MM.1S (cell line): ENCODE measurements around the gene POLR3A.
"Not testable (repeated sequence)": the region's sequence is repeated elsewhere in the genome, so short reads cannot be mapped to it uniquely, and the experiment has no call there.

Experiments used
- DNase-seq: peaks from one replicate; pipeline ENCODE4 v3.0.0-alpha.2; 2015
- H2AFZ ChIP-seq: fragments of 300-600 bp; sonication (generic); 2 replicates; pipeline ENCODE4 v1.6.0; 2016; ENCODE audit warnings: antibody characterized with exemption, low read length
- H3F3A ChIP-seq: fragments of 300-600 bp; sonication (generic); 2 replicates; pipeline ENCODE4 v1.6.1; 2016; ENCODE audit warnings: mild to moderate bottlenecking, antibody characterized with exemption, low read length, moderate library complexity, mixed read lengths; ENCODE audit not compliant: insufficient read depth
- H3K27ac ChIP-seq: fragments of 300-600 bp; sonication (generic); 2 replicates; pipeline ENCODE4 v1.5.1; 2016; ENCODE audit warnings: mild to moderate bottlenecking, low read length
- H3K27me3 ChIP-seq: fragments of 300-600 bp; sonication (generic); replicated peaks from 2 replicates; pipeline ENCODE4 v1.6.0; 2016; ENCODE audit warnings: low read length; ENCODE audit not compliant: insufficient read depth
- H3K36me3 ChIP-seq: fragments of 300-600 bp; sonication (generic); replicated peaks from 2 replicates; pipeline ENCODE4 v1.6.1; 2016; ENCODE audit warnings: mild to moderate bottlenecking, low read length, mixed read lengths; ENCODE audit not compliant: insufficient read depth
- H3K4me1 ChIP-seq: fragments of 300-600 bp; sonication (generic); 2 replicates; pipeline ENCODE4 v1.6.1; 2016; ENCODE audit warnings: low read length, mixed read lengths
- H3K4me2 ChIP-seq: fragments of 300-600 bp; sonication (generic); 2 replicates; pipeline ENCODE4 v1.6.0; 2016; ENCODE audit warnings: low read depth, low read length
- H3K4me3 ChIP-seq: fragments of 300-600 bp; sonication (generic); 2 replicates; pipeline ENCODE4 v1.5.1; 2016; ENCODE audit warnings: low read length, mixed read lengths
- H3K79me2 ChIP-seq: fragments of 300-600 bp; sonication (generic); 2 replicates; pipeline ENCODE4 v1.6.1; 2016; ENCODE audit warnings: mixed run types, low read length, mixed read lengths
- H3K9ac ChIP-seq: fragments of 300-600 bp; sonication (generic); 2 replicates; pipeline ENCODE4 v1.6.1; 2016; ENCODE audit warnings: low read length, mixed read lengths
- H3K9me2 ChIP-seq: fragments of 300-600 bp; sonication (generic); replicated peaks from 2 replicates; pipeline ENCODE4 v1.6.1; 2016; ENCODE audit warnings: mild to moderate bottlenecking, low read length, mixed read lengths; ENCODE audit not compliant: insufficient read depth
- H3K9me3 ChIP-seq: fragments of 300-600 bp; sonication (generic); replicated peaks from 2 replicates; pipeline ENCODE4 v1.6.1; 2016; ENCODE audit warnings: mild to moderate bottlenecking, low read length, mixed read lengths; ENCODE audit not compliant: insufficient read depth
- H4K20me1 ChIP-seq: fragments of 300-600 bp; sonication (generic); 2 replicates; pipeline ENCODE4 v1.6.1; 2016; ENCODE audit warnings: mild to moderate bottlenecking, low read length, moderate library complexity, mixed read lengths; ENCODE audit not compliant: insufficient read depth
- EZH2 ChIP-seq: fragments of 300-600 bp; sonication (generic); optimal IDR thresholded peaks from 2 replicates; pipeline ENCODE3; 2017; ENCODE audit warnings: low read depth, mild to moderate bottlenecking, antibody characterized with exemption, low read length, mixed read lengths
- EZH2phosphoT487 ChIP-seq: fragments of 300-600 bp; sonication (generic); IDR thresholded peaks from 2 replicates; pipeline ENCODE4 v1.6.1; 2018; ENCODE audit warnings: antibody characterized with exemption, low read length
- TF ChIP-seq, protein P1 (sequence below): fragments of 300-600 bp; sonication (generic); IDR thresholded peaks from 2 replicates; pipeline ENCODE4 v1.5.1; 2016; ENCODE audit warnings: antibody characterized with exemption, low read length, mixed read lengths

Gene POLR3A

DNA sequence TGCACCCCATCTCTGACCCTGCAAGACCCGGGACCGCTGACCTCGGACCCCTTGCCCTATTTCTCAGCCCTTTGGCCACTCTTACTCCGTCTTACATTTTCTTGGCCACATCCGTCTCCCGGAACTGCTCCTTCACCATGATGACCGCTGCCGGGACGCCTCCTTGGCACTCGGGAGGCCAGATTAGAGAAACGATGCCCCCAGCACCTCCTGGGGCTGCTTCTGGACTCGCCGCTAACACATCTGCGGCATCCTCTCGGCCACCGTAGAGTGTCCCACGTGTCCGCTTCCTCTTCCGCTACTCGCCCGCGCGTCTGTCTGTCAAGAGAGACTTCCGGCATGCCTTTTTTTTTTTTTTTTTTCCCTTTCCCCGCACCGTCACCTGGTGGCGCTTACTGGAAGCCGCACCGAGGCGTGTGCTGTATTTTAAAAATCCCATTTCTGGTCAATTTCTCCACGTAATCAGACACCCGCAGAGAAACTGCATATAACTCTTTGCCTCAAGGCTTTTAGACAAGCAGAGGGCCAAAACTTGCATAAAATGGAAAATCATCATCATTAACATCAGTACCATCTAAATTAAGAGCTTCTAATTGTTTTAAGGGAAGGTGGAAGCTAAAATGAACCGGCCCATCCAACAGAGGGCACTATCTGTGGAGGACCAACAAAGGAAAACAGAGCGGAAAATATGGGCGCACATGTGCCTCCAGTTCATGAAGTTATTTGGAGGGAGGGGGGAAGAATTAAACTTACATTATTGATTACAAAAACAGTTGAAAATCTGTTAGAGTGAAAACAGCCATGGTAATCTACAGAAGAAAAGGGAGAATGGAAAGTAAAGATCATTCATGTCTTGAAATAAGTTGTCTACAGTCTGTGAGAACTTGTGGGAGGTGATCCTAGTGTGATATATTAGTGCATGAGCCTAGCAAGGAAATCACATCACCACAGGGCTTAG lies at the start of gene POLR3A:
TSS of gene POLR3A (minus strand) at position 247 of the 958 bp plus-strand sequence. CDS start at position 139, 108 bp downstream.
- H3F3A ChIP-seq, result peaks cover 15% of the 10 kb centered on the region
- peak within 1 kb of the TSS; percentile 43; the same call in 1 of the 2 replicates for H3K27ac ChIP-seq
- H4K20me1 ChIP-seq, result no peaks in the 10 kb centered on the region
- H3K9me2 ChIP-seq, result no peaks in the 10 kb centered on the region
- TF ChIP-seq, protein P1, sequence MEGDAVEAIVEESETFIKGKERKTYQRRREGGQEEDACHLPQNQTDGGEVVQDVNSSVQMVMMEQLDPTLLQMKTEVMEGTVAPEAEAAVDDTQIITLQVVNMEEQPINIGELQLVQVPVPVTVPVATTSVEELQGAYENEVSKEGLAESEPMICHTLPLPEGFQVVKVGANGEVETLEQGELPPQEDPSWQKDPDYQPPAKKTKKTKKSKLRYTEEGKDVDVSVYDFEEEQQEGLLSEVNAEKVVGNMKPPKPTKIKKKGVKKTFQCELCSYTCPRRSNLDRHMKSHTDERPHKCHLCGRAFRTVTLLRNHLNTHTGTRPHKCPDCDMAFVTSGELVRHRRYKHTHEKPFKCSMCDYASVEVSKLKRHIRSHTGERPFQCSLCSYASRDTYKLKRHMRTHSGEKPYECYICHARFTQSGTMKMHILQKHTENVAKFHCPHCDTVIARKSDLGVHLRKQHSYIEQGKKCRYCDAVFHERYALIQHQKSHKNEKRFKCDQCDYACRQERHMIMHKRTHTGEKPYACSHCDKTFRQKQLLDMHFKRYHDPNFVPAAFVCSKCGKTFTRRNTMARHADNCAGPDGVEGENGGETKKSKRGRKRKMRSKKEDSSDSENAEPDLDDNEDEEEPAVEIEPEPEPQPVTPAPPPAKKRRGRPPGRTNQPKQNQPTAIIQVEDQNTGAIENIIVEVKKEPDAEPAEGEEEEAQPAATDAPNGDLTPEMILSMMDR, result peak; percentile 82
- no peak for TF ChIP-seq EZH2
- H3K36me3 ChIP-seq, result peaks cover 8% of the 10 kb centered on the region
- peak within 1 kb of the TSS; percentile 89 for H3K9ac ChIP-seq
- peaks cover 8% of the 10 kb centered on the region; the same call in 1 of the 2 replicates for H3K4me1 ChIP-seq
- peak within 1 kb of the TSS; percentile 94 for H3K4me3 ChIP-seq
- peak; percentile 97 for DNase-seq
- H3K79me2 ChIP-seq, result peaks cover 39% of the 10 kb centered on the region
- peak within 1 kb of the TSS; percentile 92 for H2AFZ ChIP-seq
- no peaks in the 10 kb centered on the region for H3K9me3 ChIP-seq
- no peaks in the 10 kb centered on the region for H3K27me3 ChIP-seq
- peak within 1 kb of the TSS; percentile 63 for H3K4me2 ChIP-seq

DNA sequence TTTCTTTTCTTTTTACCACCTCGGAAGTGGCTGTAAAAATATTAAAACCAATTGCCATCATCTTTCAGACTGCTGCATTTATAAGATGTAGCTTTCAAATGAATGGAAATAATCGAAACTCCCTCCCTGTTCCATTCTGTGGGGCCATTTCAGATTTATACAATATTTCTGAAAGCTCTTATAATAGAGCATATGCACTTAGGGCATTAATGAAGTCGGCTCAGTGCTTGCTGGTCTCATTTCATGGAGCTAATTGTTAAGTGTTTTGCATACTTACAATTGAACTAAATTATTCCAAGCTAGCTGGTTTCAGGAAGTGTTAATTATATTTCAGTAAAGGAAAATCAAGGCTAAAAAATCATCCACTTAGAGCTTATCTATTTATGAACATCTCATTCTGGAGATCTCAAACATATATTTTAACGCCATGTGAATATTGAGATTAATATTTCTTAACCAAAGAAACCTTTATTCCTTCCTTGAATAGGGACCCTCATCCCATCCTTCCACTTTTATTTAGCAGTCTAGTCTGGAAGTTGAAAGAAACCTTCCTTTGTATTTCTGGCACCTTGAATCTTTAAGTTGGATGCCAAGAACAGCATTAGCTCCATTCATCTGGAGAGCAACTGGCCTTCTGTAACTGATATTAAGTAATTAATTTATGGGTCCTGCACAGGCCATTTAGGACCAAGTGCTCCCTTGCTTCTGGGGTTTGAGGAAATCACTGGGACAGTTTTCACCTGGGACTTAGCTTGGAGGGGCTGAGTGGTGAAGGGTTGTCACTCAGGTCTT lies 49.4 kb upstream of the POLR3A start:
- no peak for TF ChIP-seq EZH2phosphoT487
- no peak for TF ChIP-seq EZH2
- TF ChIP-seq, protein P1, result no peak
- Histone ChIP-seq H3K9me2 (no peaks in the 10 kb centered on the region), H2AFZ (no peak overlapping the region), H3K79me2 (no peaks in the 10 kb centered on the region), H3K36me3 (no peaks in the 10 kb centered on the region), H3K27ac (no peak overlapping the region), H3K4me1 (no peaks in the 10 kb centered on the region), H3K27me3 (no peaks in the 10 kb centered on the region), H3K9me3 (no peaks in the 10 kb centered on the region), H3K9ac (no peak overlapping the region), H3K4me3 (no peak overlapping the region), H4K20me1 (no peaks in the 10 kb centered on the region), H3K4me2 (no peak overlapping the region), H3F3A (no peaks in the 10 kb centered on the region)
- no peak for DNase-seq

DNA sequence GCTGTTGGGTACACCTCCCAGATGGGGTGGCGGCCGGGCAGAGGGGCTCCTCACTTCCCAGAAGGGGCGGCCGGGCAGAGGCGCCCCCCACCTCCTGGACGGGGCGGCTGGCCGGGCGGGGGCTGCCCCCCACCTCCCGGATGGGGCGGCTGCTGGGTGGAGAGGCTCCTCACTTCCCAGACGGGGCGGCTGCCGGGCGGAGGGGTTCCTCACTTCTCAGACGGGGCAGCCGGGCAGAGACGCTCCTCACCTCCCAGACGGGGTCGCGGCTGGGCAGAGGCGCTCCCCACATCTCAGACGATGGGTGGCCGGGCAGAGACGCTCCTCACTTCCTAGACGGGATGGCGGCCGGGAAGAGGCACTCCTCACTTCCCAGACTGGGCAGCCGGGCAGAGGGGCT lies 46.5 kb upstream of the POLR3A start:
- H3K9me3 ChIP-seq, H3K4me3 ChIP-seq, H3K4me2 ChIP-seq, H3K9me2 ChIP-seq, H3F3A ChIP-seq, H3K27me3 ChIP-seq, H3K27ac ChIP-seq, DNase-seq, H3K9ac ChIP-seq, H3K36me3 ChIP-seq, H3K4me1 ChIP-seq, H4K20me1 ChIP-seq, H3K79me2 ChIP-seq, H2AFZ ChIP-seq: not testable (repeated sequence)
